ENCODE results near the gene ACAN.

DNA sequence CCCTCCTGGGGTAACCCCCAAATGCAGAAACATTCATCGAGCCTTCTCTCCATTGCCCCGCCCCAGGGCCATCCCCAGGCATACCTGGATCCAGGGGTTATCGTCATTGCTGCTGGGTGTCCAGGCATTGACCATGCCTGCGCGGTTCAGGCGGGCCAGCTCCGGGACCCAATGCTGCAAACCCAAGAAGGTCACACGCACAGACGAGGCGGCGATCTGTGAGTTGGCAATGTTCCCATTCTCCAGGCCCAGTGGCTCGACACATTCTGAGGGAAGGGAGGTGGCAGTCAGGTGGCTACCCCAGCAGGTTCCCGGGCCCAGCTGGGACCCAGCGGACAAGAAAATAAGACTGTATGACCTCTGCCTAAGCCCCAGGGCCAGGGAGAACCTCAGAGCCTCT, 103.9 kb downstream of the ACAN start:
- TF ChIP-seq TAF1 (IDR thresholded peaks at IDR 0.05; ENCODE audit: borderline replicate concordance, insufficient read depth, low read length), result no peak
- TF ChIP-seq POLR2AphosphoS5 (IDR thresholded peaks at IDR 0.05; ENCODE audit: low read depth, low read length), result no peak
- no peak for TF ChIP-seq SIN3A (IDR thresholded peaks at IDR 0.05; ENCODE audit: borderline replicate concordance, insufficient read depth, low read length)

Data from PFSK-1 (cell line).